Vagina (tissue), 2 donors: ENCODE measurements around the gene NKD2.

Experiments used
- CTCF ChIP-seq, 3 experiments: fragments of 450-650 bp in 2 of 3; fragments of 200-600 bp in 1 of 3; sonication (generic) in 1 of 3; IDR thresholded peaks; one replicate each; pipeline ENCODE4 v1.5.1; 2017 to 2019; ENCODE audit warnings: antibody characterized with exemption in 3 of 3, mild to moderate bottlenecking in 2 of 3, moderate library complexity in 2 of 3
- POLR2AphosphoS5 ChIP-seq, 2 donors: sonication (generic); formaldehyde crosslinking; IDR thresholded peaks; one replicate each; pipeline ENCODE4 v1.9.0; 2017; ENCODE audit warnings: antibody characterized with exemption in 2 of 2, mild to moderate bottlenecking in 2 of 2, low read depth in 1 of 2; ENCODE audit not compliant: insufficient read depth in 1 of 2

- TF ChIP-seq CTCF (IDR thresholded peaks at IDR 0.05) (no peak), POLR2AphosphoS5 (IDR thresholded peaks at IDR 0.05; ENCODE audit: insufficient read depth in 1 of 2, low read depth in 1 of 2) (no peak)
Measured at GRCh38 chr5:1016036-1016435, 7.4 kb downstream of the NKD2 start.
